Lower leg skin (tissue), 3 donors: ENCODE measurements around the gene KBTBD4.

Experiments used
- POLR2A ChIP-seq, 2 donors: fragments of 450-650 bp; IDR thresholded peaks; one replicate each; pipeline ENCODE4 v1.6.1; 2016 to 2017; ENCODE audit warnings: antibody characterized with exemption in 2 of 2, mild to moderate bottlenecking in 1 of 2, moderate library complexity in 1 of 2
- TF ChIP-seq, protein P1 (sequence below), 3 donors: fragments of 450-650 bp; IDR thresholded peaks; one replicate each; pipeline ENCODE4 v1.5.1; 2016; ENCODE audit warnings: antibody characterized with exemption in 3 of 3, mild to moderate bottlenecking in 3 of 3, moderate library complexity in 2 of 3

DNA sequence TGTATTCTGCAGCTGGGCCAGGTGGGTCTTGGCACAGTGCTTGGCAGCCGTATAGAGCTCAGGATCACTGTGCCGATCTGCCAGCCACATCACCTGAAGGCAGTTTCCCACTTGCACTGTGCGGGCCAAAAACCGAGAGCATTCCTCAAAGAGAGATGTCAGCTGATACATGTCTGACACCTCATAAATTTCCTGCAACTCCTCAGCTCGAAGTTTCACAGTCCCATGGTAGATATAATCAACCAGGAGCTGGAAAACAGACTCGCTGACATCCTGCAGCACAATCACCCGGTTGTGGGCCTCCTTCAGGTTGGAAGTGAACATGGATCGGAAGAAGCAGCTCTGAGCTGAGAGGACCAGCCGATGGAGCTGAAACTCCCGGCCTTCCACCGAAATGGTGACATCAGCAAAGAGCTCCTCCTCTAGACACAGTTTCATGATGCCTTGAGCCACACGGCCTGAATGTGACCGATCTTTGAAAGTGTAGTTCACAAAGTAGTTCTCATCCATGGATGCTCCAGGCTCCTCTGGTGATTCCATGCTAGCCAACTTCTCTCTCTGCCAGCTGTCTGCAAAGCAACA is 1.2 kb downstream of the KBTBD4 start:
- no peak for TF ChIP-seq POLR2A (IDR thresholded peaks at IDR 0.05)
- TF ChIP-seq, protein P1, sequence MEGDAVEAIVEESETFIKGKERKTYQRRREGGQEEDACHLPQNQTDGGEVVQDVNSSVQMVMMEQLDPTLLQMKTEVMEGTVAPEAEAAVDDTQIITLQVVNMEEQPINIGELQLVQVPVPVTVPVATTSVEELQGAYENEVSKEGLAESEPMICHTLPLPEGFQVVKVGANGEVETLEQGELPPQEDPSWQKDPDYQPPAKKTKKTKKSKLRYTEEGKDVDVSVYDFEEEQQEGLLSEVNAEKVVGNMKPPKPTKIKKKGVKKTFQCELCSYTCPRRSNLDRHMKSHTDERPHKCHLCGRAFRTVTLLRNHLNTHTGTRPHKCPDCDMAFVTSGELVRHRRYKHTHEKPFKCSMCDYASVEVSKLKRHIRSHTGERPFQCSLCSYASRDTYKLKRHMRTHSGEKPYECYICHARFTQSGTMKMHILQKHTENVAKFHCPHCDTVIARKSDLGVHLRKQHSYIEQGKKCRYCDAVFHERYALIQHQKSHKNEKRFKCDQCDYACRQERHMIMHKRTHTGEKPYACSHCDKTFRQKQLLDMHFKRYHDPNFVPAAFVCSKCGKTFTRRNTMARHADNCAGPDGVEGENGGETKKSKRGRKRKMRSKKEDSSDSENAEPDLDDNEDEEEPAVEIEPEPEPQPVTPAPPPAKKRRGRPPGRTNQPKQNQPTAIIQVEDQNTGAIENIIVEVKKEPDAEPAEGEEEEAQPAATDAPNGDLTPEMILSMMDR (IDR thresholded peaks at IDR 0.05): no peak
